Measurements from ENCODE around the gene MPRIP. TPM values are rescaled to one million over a fixed set of nuclear protein-coding genes. Genes with fewer than 3 reads are reported as not detected.

MPRIP gene
- total and polyA plus RNA-seq, 12 donors, result 88.5 to 234 (median 175) TPM

DNA sequence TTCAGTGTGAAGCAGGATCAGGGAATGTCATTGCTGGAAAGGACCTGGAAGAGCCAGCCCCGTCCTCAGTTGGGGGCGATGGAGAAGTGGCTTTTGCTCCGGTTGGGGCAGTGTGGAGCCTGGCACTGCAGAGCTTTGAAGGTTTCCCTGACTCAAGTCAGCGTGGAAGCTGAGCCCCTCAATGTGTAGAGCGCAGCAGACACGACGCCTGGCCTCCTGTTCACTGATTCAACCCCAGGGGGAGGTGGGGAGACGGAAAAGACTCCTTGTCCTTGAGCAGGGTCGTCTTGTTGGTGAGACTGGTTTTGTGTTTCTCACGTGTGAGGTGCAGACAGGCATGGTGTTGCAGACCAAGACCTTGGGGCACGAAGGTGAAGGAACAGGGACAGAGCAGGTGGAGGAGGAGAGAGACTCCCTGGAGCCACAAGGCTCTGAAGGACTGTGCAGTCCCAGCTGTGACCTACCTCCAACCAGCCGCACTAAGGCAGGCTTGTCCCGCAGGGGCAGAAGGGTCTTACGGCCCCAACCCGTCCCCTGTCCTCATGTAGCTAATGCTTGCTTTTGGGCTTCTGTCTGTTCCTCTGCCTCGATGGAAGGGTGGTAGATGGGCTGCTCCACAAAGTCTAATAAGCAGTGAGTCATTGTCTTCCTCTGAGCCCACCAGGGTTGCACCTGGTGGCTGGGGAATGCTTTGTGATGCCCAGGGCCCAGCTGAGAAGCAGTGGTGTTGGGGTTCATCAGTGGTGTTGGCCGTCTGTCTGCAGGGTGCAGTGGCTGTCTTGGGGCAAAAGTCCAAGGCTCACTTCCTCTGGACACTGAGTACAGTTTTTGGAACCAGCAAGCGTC, 47.8 kb downstream of the MPRIP start:
- intact Hi-C loops (cut with DNase I), result no loop called here
- no peak overlapping the region for H3K4me3 ChIP-seq
- 89 to 92% (median 91%) methylated on average over 17 to 18 of the region's 18 CpGs for WGBS, 4 donors

GRCh38 chr17:17090642-17091103, 48.4 kb downstream of the MPRIP start:
- Histone ChIP-seq H3K9me3 (replicated peaks in 1 of 3) (no peaks in the 10 kb centered on the region), H3K4me1 (replicated peaks in 1 of 2) (peaks cover 13 to 37% of the 10 kb centered on the region in 2 donors), H3K36me3 (replicated peaks in 1 of 2) (peaks cover 0 to 14% of the 10 kb centered on the region in 2 donors), H3K27me3 (no peaks in the 10 kb centered on the region), H3K27ac (no peak overlapping the region), H3K4me3 (no peak overlapping the region)
- DNase-seq, result no peak
- WGBS, 4 donors, result 88 to 93% (median 90%) methylated on average over 8 to 11 of the region's 11 CpGs
- TF ChIP-seq POLR2A (IDR thresholded peaks at IDR 0.05), result no peak
- TF ChIP-seq, protein P1, sequence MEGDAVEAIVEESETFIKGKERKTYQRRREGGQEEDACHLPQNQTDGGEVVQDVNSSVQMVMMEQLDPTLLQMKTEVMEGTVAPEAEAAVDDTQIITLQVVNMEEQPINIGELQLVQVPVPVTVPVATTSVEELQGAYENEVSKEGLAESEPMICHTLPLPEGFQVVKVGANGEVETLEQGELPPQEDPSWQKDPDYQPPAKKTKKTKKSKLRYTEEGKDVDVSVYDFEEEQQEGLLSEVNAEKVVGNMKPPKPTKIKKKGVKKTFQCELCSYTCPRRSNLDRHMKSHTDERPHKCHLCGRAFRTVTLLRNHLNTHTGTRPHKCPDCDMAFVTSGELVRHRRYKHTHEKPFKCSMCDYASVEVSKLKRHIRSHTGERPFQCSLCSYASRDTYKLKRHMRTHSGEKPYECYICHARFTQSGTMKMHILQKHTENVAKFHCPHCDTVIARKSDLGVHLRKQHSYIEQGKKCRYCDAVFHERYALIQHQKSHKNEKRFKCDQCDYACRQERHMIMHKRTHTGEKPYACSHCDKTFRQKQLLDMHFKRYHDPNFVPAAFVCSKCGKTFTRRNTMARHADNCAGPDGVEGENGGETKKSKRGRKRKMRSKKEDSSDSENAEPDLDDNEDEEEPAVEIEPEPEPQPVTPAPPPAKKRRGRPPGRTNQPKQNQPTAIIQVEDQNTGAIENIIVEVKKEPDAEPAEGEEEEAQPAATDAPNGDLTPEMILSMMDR (IDR thresholded peaks at IDR 0.05), result no peak
- intact Hi-C loops (cut with DNase I), result no loop called here

More for the DNA sequence above, 47.8 kb downstream of the MPRIP start:
- Histone ChIP-seq H3K36me3 (replicated peaks in 1 of 2) (peaks cover 0 to 14% of the 10 kb centered on the region in 2 donors), H3K4me1 (replicated peaks in 1 of 2) (peaks cover 13 to 37% of the 10 kb centered on the region in 2 donors), H3K9me3 (replicated peaks in 1 of 3) (no peaks in the 10 kb centered on the region), H3K27me3 (no peaks in the 10 kb centered on the region), H3K27ac (no peak overlapping the region)
- peak in 2 of 7 donors; percentile 5 to 36 for DNase-seq
- TF ChIP-seq POLR2A (IDR thresholded peaks at IDR 0.05), result no peak
- TF ChIP-seq, protein P1 (IDR thresholded peaks at IDR 0.05), result no peak

GRCh38 chr17:17091276-17091675, 49.0 kb downstream of the MPRIP start:
- DNase-seq, result no peak
- Histone ChIP-seq H3K27me3 (no peaks in the 10 kb centered on the region), H3K27ac (no peak overlapping the region), H3K4me3 (no peak overlapping the region), H3K9me3 (replicated peaks in 1 of 3) (no peaks in the 10 kb centered on the region), H3K4me1 (replicated peaks in 1 of 2) (peaks cover 13 to 37% of the 10 kb centered on the region in 2 donors), H3K36me3 (replicated peaks in 1 of 2) (peaks cover 0 to 14% of the 10 kb centered on the region in 2 donors)
- TF ChIP-seq, protein P1 (IDR thresholded peaks at IDR 0.05), result no peak
- TF ChIP-seq POLR2A (IDR thresholded peaks at IDR 0.05), result no peak
- intact Hi-C loops (cut with DNase I), result no loop called here
- whole genome bisulfite sequencing, 4 donors, result 86 to 94% (median 93%) methylated on average over 6 to 11 of the region's 11 CpGs

DNA sequence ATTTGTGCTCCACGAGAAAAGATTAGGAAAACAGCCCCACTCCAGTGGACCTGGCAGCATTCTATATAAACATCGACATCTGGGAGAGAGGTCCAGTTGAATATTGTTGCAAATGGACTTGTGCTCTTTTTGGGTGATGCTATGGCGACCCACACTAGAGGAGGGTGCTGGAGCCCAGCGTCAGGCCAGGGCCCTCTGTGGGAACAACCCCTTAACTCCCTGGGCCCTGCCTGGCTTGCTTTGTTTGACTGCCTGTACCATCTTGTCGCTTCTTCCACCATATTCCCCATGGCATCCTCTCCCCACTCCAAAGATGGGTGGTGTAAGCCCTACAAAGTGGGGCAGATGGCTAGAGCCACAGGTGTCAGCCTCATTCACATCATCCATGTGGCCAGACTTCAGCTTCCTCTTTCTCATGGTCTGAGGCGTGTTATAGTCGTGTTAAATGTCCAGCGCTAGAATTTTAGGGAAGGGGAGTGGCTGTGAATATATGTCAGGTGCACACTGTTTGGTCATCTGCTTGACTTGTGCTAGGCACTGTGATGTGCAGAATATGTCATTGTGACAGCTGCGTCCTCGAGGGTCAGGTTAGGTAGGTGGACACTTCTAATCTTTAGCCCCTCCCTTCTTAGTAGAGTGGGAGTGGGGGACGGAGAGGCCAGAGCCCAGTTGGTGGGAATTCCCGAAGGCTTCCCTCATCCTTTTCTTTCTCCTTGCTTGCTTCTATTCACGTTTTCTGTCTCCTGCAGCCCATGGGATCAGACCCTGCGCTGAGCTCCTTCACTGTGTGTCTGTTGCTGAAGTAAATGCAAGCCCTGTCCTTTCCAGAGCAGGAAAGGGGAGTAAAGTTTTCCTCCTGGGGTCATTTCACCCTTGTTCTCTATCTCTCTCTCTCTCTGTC, 49.8 kb downstream of the MPRIP start:
- TF ChIP-seq POLR2A (IDR thresholded peaks at IDR 0.05), result no peak
- TF ChIP-seq, protein P1 (IDR thresholded peaks at IDR 0.05), result no peak
- peak overlapping the region in 1 of 5 donors; percentile 10 for H3K27ac ChIP-seq
- peaks cover 13 to 46% of the 10 kb centered on the region in 2 donors for H3K4me1 ChIP-seq (replicated peaks in 1 of 2)
- no peaks in the 10 kb centered on the region for H3K9me3 ChIP-seq (replicated peaks in 1 of 3)
- H3K27me3 ChIP-seq, result no peaks in the 10 kb centered on the region
- H3K36me3 ChIP-seq (replicated peaks in 1 of 2), result peaks cover 0 to 14% of the 10 kb centered on the region in 2 donors
- no peak for DNase-seq
- no peak overlapping the region for H3K4me3 ChIP-seq
- 82 to 90% (median 86%) methylated on average over 14 of the region's 14 CpGs for WGBS, 4 donors
- intact Hi-C loops (cut with DNase I), result no loop called here
